LNCAP (cell line): ENCODE measurements around the gene NCKAP5.

Experiments
- CTCF ChIP-seq: fragments of 450-650 bp; IDR thresholded peaks from 2 replicates; pipeline ENCODE4 v1.5.1; 2017; ENCODE audit warnings: mild to moderate bottlenecking

The NCKAP5 gene

GRCh38 chr2:133232556-133232955, 335.7 kb downstream of the NCKAP5 start:
- no peak for TF ChIP-seq CTCF

GRCh38 chr2:133231264-133231663, 337.0 kb downstream of the NCKAP5 start:
- TF ChIP-seq CTCF: no peak

GRCh38 chr2:133229974-133230373, 338.3 kb downstream of the NCKAP5 start:
- no peak for TF ChIP-seq CTCF

GRCh38 chr2:133223226-133223625, 345.0 kb downstream of the NCKAP5 start:
- no peak for TF ChIP-seq CTCF

- no peak for TF ChIP-seq CTCF
Measured at GRCh38 chr2:133221398-133221797, 346.9 kb downstream of the NCKAP5 start.

GRCh38 chr2:133218204-133218603, 350.1 kb downstream of the NCKAP5 start:
- TF ChIP-seq CTCF: no peak

- no peak for TF ChIP-seq CTCF
Measured at GRCh38 chr2:133215477-133215876, 352.8 kb downstream of the NCKAP5 start.

GRCh38 chr2:133213651-133214050, 354.6 kb downstream of the NCKAP5 start:
- no peak for TF ChIP-seq CTCF
